T-helper 2 cell treated with Interferon-gamma antibody and Interleukin-4, amounts not matched to agents 5 μg/mL and 100 μg/mL, for 36 hours (primary cell): ENCODE data around the gene FKBP1A.
"Not testable (repeated sequence)": the region's sequence is repeated elsewhere in the genome, so short reads cannot be mapped to it uniquely, and the experiment has no call there.

ENCODE experiments used
- DNase-seq: peaks from one replicate; pipeline ENCODE4 v3.0.0; 2021; ENCODE audit warnings: low spot score
- H3K27ac Mint-ChIP-seq: one replicate; pipeline ENCODE4 v1.8.0; 2021; ENCODE audit warnings: mild to moderate bottlenecking, mixed read lengths
- H3K27me3 Mint-ChIP-seq: one replicate; pipeline ENCODE4 v1.8.0; 2021; ENCODE audit warnings: low read depth, mixed read lengths
- H3K36me3 Mint-ChIP-seq: one replicate; pipeline ENCODE4 v1.8.0; 2021; ENCODE audit warnings: low read depth, mixed read lengths
- H3K4me1 Mint-ChIP-seq: one replicate; pipeline ENCODE4 v1.8.0; 2021; ENCODE audit warnings: low read depth, mixed read lengths
- H3K4me3 Mint-ChIP-seq: one replicate; pipeline ENCODE4 v1.8.0; 2022; ENCODE audit warnings: mild to moderate bottlenecking, moderate library complexity, mixed read lengths
- H3K9me3 Mint-ChIP-seq: one replicate; pipeline ENCODE4 v1.8.0; 2021; ENCODE audit warnings: mixed read lengths

FKBP1A gene

DNA sequence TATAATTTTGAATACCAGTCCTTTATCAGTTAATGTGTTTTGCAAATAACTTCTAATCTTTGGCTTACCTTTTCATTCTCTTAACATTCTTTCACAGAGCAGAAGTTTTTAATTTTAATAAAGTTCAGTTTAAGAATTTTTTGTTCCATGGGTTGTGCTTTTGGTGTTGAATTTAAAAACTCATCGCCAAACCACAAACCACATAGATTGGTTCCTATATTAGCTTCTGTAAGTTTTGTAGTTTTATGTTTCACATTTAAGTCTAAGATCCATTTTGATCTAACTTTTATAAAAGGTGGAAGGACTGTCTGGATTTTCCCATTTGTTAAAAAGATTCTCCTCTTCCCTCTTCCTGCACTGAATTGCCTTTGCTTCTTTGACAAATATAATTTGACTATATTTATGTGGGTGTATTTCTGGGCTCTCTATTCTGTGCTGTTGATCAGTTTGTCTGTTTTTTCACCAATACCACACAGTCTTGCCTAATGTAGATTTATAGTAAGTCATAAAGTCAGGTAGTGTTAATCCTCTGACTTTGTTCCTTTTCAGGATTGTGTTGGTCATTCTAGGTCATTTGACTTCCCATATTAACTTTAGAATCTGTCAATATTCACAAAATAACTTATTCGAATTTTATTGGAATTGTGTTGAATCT, 46.4 kb downstream of the FKBP1A start:
- H3K27me3 Mint-ChIP-seq, result no peaks in the 10 kb centered on the region
- H3K4me3 Mint-ChIP-seq, result peak overlapping the region; percentile 45
- H3K9me3 Mint-ChIP-seq, result peaks cover 44% of the 10 kb centered on the region
- peaks cover 23% of the 10 kb centered on the region for H3K4me1 Mint-ChIP-seq
- peak overlapping the region; percentile 69 for H3K27ac Mint-ChIP-seq
- no peak for DNase-seq
- H3K36me3 Mint-ChIP-seq, result peaks cover 48% of the 10 kb centered on the region

DNA sequence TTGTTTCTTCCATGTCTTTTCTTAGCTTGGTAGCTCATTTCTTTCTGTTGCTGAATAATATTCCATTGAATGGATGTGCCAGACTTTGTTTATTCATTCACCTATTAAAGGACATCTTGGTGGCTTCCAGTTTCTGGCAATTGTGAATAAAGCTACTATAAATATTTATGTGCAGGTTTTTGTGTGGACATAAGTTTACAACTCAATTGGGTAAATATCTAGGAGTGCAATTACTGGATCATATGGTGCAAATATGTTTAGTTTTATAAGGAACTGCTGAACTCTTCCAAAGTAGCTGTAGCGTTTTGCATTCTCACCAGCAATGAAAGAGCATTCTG, 47.1 kb downstream of the FKBP1A start:
- Mint-ChIP-seq H3K4me1 (peaks cover 23% of the 10 kb centered on the region), H3K9me3 (peaks cover 36% of the 10 kb centered on the region), H3K27me3 (no peaks in the 10 kb centered on the region), H3K4me3 (peak overlapping the region; percentile 45), H3K36me3 (peaks cover 41% of the 10 kb centered on the region), H3K27ac (no peak overlapping the region)
- no peak for DNase-seq

- Mint-ChIP-seq H3K9me3 (peaks cover 33% of the 10 kb centered on the region), H3K4me3 (no peak overlapping the region), H3K27ac (peak overlapping the region; percentile 17), H3K36me3 (peaks cover 36% of the 10 kb centered on the region), H3K27me3 (no peaks in the 10 kb centered on the region), H3K4me1 (peaks cover 23% of the 10 kb centered on the region)
- peak; percentile 4 for DNase-seq
These were observed 47.7 kb downstream of the FKBP1A start for GRCh38 chr20:1345030-1345755.

DNA sequence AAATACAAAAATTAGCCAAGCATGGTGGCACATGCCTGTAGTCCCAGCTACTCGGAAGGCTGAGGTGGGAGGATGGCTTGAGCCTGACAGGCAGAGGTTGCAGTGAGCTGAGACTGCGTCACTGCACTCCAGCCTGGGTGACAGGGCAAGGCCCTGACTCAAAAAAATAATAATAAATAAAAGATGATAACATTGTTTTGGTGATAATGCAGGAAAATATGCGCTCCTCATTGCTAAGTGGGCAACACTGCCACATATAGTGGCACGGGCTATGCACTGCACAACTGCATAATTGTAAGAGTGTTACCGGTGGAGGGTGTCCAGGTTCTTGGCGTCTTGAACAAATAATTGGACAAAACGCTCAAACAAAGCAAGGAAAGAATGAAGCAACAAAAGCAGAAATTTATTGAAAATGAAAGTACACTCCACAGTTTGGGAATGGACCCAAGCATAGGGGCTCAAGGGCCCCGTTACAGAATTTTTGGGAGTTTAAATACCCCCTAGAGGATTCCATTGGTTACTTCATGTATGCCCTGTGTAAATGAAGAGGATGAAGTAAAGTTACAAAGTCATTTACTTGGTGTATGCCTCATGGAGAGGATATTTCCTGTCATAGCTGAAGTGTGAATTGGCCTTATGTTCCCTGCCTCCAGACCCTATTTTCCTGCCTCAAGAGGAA, 49.3 kb downstream of the FKBP1A start:
- Mint-ChIP-seq H3K36me3 (peaks cover 27% of the 10 kb centered on the region), H3K4me1 (peaks cover 23% of the 10 kb centered on the region), H3K9me3 (peaks cover 19% of the 10 kb centered on the region)
- H3K27me3 Mint-ChIP-seq, H3K4me3 Mint-ChIP-seq, H3K27ac Mint-ChIP-seq: not testable (repeated sequence)
- DNase-seq, result peak; percentile 2

DNA sequence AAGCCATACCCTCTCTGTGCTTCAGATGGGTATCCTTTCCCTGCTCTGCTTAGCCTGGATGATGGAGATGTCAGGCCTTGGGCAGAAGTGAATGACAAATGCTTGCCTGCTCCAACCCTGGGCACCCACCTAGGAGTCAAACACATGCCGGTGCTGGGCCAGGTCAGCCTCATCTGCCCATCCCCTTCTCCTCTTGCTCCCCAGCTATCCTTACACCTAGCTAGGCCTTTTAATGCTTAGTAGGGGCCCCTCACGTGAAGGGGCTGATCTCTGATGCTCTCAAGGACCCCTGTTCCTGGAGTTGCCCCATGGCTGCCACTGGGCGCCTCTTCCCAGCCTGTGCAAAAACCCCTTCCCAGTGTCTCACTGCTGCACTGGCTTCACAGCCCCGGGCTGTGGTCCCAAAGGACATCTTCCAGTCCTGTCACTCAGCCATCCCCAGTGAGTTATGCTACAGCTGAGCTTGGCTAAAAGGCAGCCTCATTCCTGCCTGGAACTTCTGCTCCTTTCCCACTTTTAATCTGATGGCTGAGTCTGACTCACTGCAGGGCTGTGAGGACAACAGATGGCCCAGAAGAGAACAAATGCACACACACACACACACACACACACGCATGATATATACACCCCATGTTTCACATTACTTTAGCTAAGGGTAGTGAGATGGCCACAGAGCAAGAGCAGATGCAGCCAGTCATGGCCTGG, 51.1 kb downstream of the FKBP1A start:
- H3K27me3 Mint-ChIP-seq, result no peaks in the 10 kb centered on the region
- peaks cover 25% of the 10 kb centered on the region for H3K4me1 Mint-ChIP-seq
- peaks cover 13% of the 10 kb centered on the region for H3K36me3 Mint-ChIP-seq
- no peak overlapping the region for H3K27ac Mint-ChIP-seq
- peak; percentile 3 for DNase-seq
- H3K4me3 Mint-ChIP-seq, result no peak overlapping the region
- peaks cover 4% of the 10 kb centered on the region for H3K9me3 Mint-ChIP-seq

DNA sequence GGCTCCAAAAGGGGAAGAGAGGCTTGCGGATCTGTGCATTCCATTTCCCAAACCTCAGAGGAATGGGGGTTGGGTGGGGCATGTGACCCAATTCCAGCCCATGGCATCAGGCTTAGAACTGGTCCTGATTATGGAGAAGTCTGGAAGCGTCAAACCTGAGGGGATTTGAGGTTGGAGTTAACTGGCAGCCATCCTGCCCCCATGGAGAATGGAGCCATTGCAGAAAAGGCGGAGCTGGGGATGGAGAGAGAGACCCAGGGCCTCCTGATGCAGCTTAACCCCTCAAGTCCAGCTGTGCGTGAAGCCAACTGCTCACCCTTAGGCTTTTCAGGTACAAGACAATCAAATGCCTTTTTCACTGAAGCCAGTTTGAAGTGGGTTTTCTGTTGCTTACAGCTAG, 54.1 kb downstream of the FKBP1A start:
- peaks cover 6% of the 10 kb centered on the region for H3K36me3 Mint-ChIP-seq
- DNase-seq, result peak; percentile 1
- peaks cover 18% of the 10 kb centered on the region for H3K4me1 Mint-ChIP-seq
- no peaks in the 10 kb centered on the region for H3K27me3 Mint-ChIP-seq
- no peak overlapping the region for H3K27ac Mint-ChIP-seq
- no peaks in the 10 kb centered on the region for H3K9me3 Mint-ChIP-seq
- H3K4me3 Mint-ChIP-seq, result no peak overlapping the region

GRCh38 chr20:1338096-1338495, 54.8 kb downstream of the FKBP1A start:
- peaks cover 10% of the 10 kb centered on the region for H3K36me3 Mint-ChIP-seq
- no peaks in the 10 kb centered on the region for H3K27me3 Mint-ChIP-seq
- no peak overlapping the region for H3K4me3 Mint-ChIP-seq
- H3K4me1 Mint-ChIP-seq, result peaks cover 18% of the 10 kb centered on the region
- DNase-seq, result peak; percentile 1
- H3K27ac Mint-ChIP-seq, result no peak overlapping the region
- H3K9me3 Mint-ChIP-seq, result no peaks in the 10 kb centered on the region

DNA sequence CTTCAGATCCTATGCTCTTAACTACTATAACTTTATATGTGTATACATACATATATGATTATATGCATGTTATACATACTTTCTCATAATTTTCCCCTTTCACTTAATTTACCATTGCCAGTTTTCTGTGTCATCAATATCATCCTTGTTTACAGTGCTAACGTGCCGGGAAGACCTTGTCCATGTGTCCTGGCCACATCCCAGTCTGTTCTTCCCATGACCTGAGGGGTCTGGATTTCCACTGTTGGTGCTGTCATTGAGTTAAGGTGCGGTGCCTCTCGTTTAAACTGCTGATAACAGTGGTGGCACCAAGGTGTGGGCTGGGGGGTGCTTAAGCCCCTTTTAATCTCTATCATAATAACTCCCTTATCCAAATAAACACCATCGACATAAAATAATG, 55.4 kb downstream of the FKBP1A start:
- H3K36me3 Mint-ChIP-seq, result peaks cover 15% of the 10 kb centered on the region
- no peaks in the 10 kb centered on the region for H3K27me3 Mint-ChIP-seq
- H3K4me3 Mint-ChIP-seq, result no peak overlapping the region
- no peak overlapping the region for H3K27ac Mint-ChIP-seq
- H3K4me1 Mint-ChIP-seq, result peaks cover 23% of the 10 kb centered on the region
- no peaks in the 10 kb centered on the region for H3K9me3 Mint-ChIP-seq
- peak; percentile 1 for DNase-seq

DNA sequence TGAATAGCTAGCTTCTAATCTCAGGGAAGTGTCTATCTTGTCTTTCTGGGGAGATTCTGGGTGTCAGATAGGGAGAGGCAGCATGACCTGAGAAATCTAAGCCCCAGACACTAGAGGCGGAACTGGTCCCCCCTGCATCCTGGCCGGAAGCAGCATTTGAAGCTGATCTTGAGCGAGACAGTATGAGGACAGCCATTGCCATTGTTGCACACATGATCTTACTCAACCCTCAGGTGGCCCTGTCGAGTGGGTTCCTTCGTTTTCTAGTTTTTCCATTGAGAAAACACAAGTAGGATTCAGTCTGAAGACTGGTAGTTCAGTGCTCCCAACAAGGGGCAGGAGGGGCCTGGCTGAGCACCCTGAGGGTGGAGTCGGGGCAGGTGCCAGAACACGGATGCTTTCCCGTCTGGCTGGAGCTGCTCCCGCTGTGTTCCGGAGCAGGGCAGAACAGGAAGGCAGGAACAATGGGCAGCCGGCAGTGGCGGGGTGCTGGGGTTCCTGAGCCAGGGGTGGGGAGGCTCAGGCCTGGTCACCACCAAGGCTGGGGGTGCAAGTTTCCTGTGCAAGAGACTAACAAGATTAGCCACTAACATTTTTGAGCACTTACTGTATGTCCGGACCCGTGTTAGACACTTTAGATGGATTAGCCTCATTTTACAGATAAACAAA, 56.0 kb downstream of the FKBP1A start:
- Mint-ChIP-seq H3K27me3 (no peaks in the 10 kb centered on the region), H3K27ac (peak overlapping the region; percentile 69), H3K36me3 (peaks cover 18% of the 10 kb centered on the region), H3K4me1 (peaks cover 26% of the 10 kb centered on the region), H3K9me3 (no peaks in the 10 kb centered on the region), H3K4me3 (peak overlapping the region; percentile 32)
- peak; percentile 2 for DNase-seq

- peaks cover 30% of the 10 kb centered on the region for H3K4me1 Mint-ChIP-seq
- peak overlapping the region; percentile 69 for H3K27ac Mint-ChIP-seq
These were observed 56.7 kb downstream of the FKBP1A start for GRCh38 chr20:1335961-1336698.

GRCh38 chr20:1334761-1335160, 58.1 kb downstream of the FKBP1A start:
- Mint-ChIP-seq H3K4me1 (peaks cover 42% of the 10 kb centered on the region), H3K4me3 (no peak overlapping the region), H3K9me3 (no peaks in the 10 kb centered on the region), H3K27me3 (no peaks in the 10 kb centered on the region), H3K36me3 (peaks cover 24% of the 10 kb centered on the region), H3K27ac (no peak overlapping the region)
- DNase-seq, result peak; percentile 2

More at GRCh38 chr20:1335961-1336698, 56.7 kb downstream of the FKBP1A start:
- no peak overlapping the region for H3K4me3 Mint-ChIP-seq
- no peaks in the 10 kb centered on the region for H3K27me3 Mint-ChIP-seq
- peak; percentile 7 for DNase-seq
- peaks cover 21% of the 10 kb centered on the region for H3K36me3 Mint-ChIP-seq
- H3K9me3 Mint-ChIP-seq, result no peaks in the 10 kb centered on the region

GRCh38 chr20:1334370-1334731, 58.5 kb downstream of the FKBP1A start:
- no peak for DNase-seq
- no peak overlapping the region for H3K27ac Mint-ChIP-seq

More at GRCh38 chr20:1334370-1334731, 58.5 kb downstream of the FKBP1A start:
- peaks cover 46% of the 10 kb centered on the region for H3K4me1 Mint-ChIP-seq
- peaks cover 26% of the 10 kb centered on the region for H3K36me3 Mint-ChIP-seq
- H3K9me3 Mint-ChIP-seq, result no peaks in the 10 kb centered on the region
- H3K4me3 Mint-ChIP-seq, result no peak overlapping the region
- no peaks in the 10 kb centered on the region for H3K27me3 Mint-ChIP-seq
